Liver (tissue), 9 donors: ENCODE data around the gene ATG9B. TPM values are rescaled to one million over a fixed set of nuclear protein-coding genes. Genes with fewer than 3 reads are reported as not detected.

ENCODE experiments used
- DNase-seq: peaks from one replicate; pipeline ENCODE4 v3.0.0-alpha.2; 2017; ENCODE audit warnings: low spot score
- H3K27ac ChIP-seq, 2 donors: one replicate each; pipeline ENCODE4 v1.7.0; 2013; ENCODE audit warnings: inconsistent platforms in 2 of 2, low read length in 2 of 2, control low read depth in 1 of 2, low read depth in 1 of 2, mild to moderate bottlenecking in 1 of 2
- H3K27me3 ChIP-seq, 4 donors: one replicate each; pipeline versions ENCODE4 v1.6.1 to v1.7.0; 2013; ENCODE audit warnings: low read length in 3 of 4, inconsistent platforms in 1 of 4, mild to moderate bottlenecking in 1 of 4, moderate library complexity in 1 of 4; ENCODE audit not compliant: control insufficient read depth in 4 of 4, insufficient read depth in 4 of 4
- H3K36me3 ChIP-seq, 4 donors: one replicate each; pipeline versions ENCODE4 v1.6.1 to v1.7.0; 2013; ENCODE audit warnings: low read length in 3 of 4, mild to moderate bottlenecking in 3 of 4, low read depth in 1 of 4, moderate library complexity in 1 of 4; ENCODE audit not compliant: control insufficient read depth in 4 of 4, insufficient read depth in 3 of 4
- H3K4me1 ChIP-seq, 4 donors: one replicate each; pipeline versions ENCODE4 v1.6.1 to v1.7.0; 2013; ENCODE audit warnings: low read length in 3 of 4, mild to moderate bottlenecking in 3 of 4, moderate library complexity in 1 of 4; ENCODE audit not compliant: control insufficient read depth in 4 of 4, insufficient read depth in 4 of 4
- H3K4me3 ChIP-seq, 3 donors: one replicate each; pipeline versions ENCODE4 v1.6.1 to v1.7.0; 2013; ENCODE audit warnings: low read length in 3 of 3, control low read depth in 1 of 3, low read depth in 1 of 3, mild to moderate bottlenecking in 1 of 3
- H3K9ac ChIP-seq, 2 donors: one replicate each; pipeline ENCODE4 v1.7.0; 2013; ENCODE audit warnings: low read length in 2 of 2, mild to moderate bottlenecking in 2 of 2, moderate library complexity in 2 of 2, control low read depth in 1 of 2, low read depth in 1 of 2
- H3K9me3 ChIP-seq, 4 donors: one replicate each; pipeline versions ENCODE4 v1.6.1 to v1.7.0; 2013; ENCODE audit warnings: low read length in 3 of 4; ENCODE audit not compliant: control insufficient read depth in 4 of 4
- ATF3 ChIP-seq: IDR thresholded peaks from 2 replicates; pipeline ENCODE4 v1.6.1; 2016; ENCODE audit warnings: antibody characterized with exemption
- CTCF ChIP-seq: fragments of 150-350 bp; IDR thresholded peaks from 2 replicates; pipeline ENCODE4 v1.5.1; 2017; ENCODE audit warnings: improper control_type of control experiment, low read depth, low read length; ENCODE audit not compliant: missing input control
- EGR1 ChIP-seq, 2 donors: IDR thresholded peaks; 2 replicates each; pipeline ENCODE4 v1.6.1; 2016 to 2018; ENCODE audit warnings: antibody characterized with exemption in 2 of 2, low read depth in 2 of 2
- FOXA1 ChIP-seq: IDR thresholded peaks from 2 replicates; pipeline ENCODE4 v1.6.1; 2016; ENCODE audit warnings: antibody characterized with exemption
- FOXA2 ChIP-seq: IDR thresholded peaks from 2 replicates; pipeline ENCODE4 v1.6.1; 2016; ENCODE audit warnings: antibody characterized with exemption
- GABPA ChIP-seq, 2 donors: IDR thresholded peaks in 1 of 2; conservative IDR thresholded peaks in 1 of 2; 2 replicates each; pipeline ENCODE4 v1.6.1; 2016; ENCODE audit warnings: antibody characterized with exemption in 2 of 2, mild to moderate bottlenecking in 1 of 2, moderate library complexity in 1 of 2
- HNF4G ChIP-seq: IDR thresholded peaks from 2 replicates; pipeline ENCODE4 v1.6.1; 2016; ENCODE audit warnings: antibody characterized with exemption
- NR2F2 ChIP-seq: IDR thresholded peaks from 2 replicates; pipeline ENCODE4 v1.6.1; 2016; ENCODE audit warnings: antibody characterized with exemption
- RXRA ChIP-seq, 2 donors: IDR thresholded peaks; 2 replicates each; pipeline ENCODE4 v1.6.1; 2017 to 2018; ENCODE audit warnings: antibody characterized with exemption in 2 of 2, mild to moderate bottlenecking in 1 of 2
- SP1 ChIP-seq: IDR thresholded peaks from 2 replicates; pipeline ENCODE4 v1.6.1; 2018; ENCODE audit warnings: antibody characterized with exemption, mild to moderate bottlenecking
- TAF1 ChIP-seq: conservative IDR thresholded peaks from 2 replicates; pipeline ENCODE4 v1.6.1; 2016; ENCODE audit warnings: antibody characterized with exemption, mild to moderate bottlenecking
- ZBTB33 ChIP-seq: IDR thresholded peaks from 2 replicates; pipeline ENCODE4 v1.6.1; 2016; ENCODE audit warnings: antibody characterized with exemption
- WGBS: extraction: QIAGEN DNeasy Blood & Tissue Kit; methylation state at CpG from one replicate; pipeline ENCODE4 v1.1.7; 2013; 5-methylcytosine and 5-hydroxymethylcytosine counted together
- polyA plus RNA-seq, 2 donors: library from polyadenylated mRNA; stranded (reverse) in 1 of 2; unstranded in 1 of 2; fragments of 200-250 nt in 1 of 2; fragments of >200 nt in 1 of 2; fragmentation: Nextera tagmentation in 1 of 2; extraction: Ambion mirVana in 1 of 2; gene quantifications; one replicate each; pipeline versions ENCODE4 v1.2.1 to v1.2.3, GENCODE V29; 2013 to 2015
- total RNA-seq, 2 donors: library from RNA; depleted of rRNA; stranded (reverse); fragments of >200 nt; gene quantifications; one replicate each; pipeline ENCODE4 v1.2.3, GENCODE V29; 2014
- donor health status: healthy.
- donor health status: healthy.
- donor health status: healthy.
- donor health status: healthy.
- donor health status: healthy.

Gene ATG9B
- total and polyA plus RNA-seq, 4 donors, result 0.61 TPM; not detected in 3

GRCh38 chr7:151071032-151071866 is 47.0 kb upstream of the ATG9B start:
- no peak for DNase-seq
- no peak overlapping the region for H3K27ac ChIP-seq
- H3K9ac ChIP-seq, result no peak overlapping the region
- no peaks in the 10 kb centered on the region for H3K9me3 ChIP-seq
- H3K4me1 ChIP-seq, result no peaks in the 10 kb centered on the region
- peaks cover 47 to 93% (median 52%) of the 10 kb centered on the region in 4 donors for H3K36me3 ChIP-seq
- WGBS, result 95% methylated on average over 39 of the region's 39 CpGs
- H3K4me3 ChIP-seq, result no peak overlapping the region
- H3K27me3 ChIP-seq, result no peaks in the 10 kb centered on the region
- TF ChIP-seq FOXA1 (no peak), FOXA2 (no peak), CTCF (no peak), GABPA (IDR thresholded peaks at IDR 0.05 in 1 of 2, conservative IDR thresholded peaks at IDR 0.05 in 1 of 2) (no peak), HNF4G (no peak), RXRA (IDR thresholded peaks at IDR 0.05) (no peak)

- Histone ChIP-seq H3K9me3 (no peaks in the 10 kb centered on the region), H3K9ac (no peak overlapping the region), H3K36me3 (peaks cover 46 to 91% (median 50%) of the 10 kb centered on the region in 4 donors), H3K27me3 (no peaks in the 10 kb centered on the region), H3K4me3 (no peak overlapping the region), H3K4me1 (peaks cover 0 to under 1% (median 0%) of the 10 kb centered on the region in 4 donors), H3K27ac (no peak overlapping the region)
- WGBS, result 94% methylated on average over 15 of the region's 15 CpGs
- DNase-seq, result no peak
- TF ChIP-seq RXRA (IDR thresholded peaks at IDR 0.05) (no peak), NR2F2 (no peak), ZBTB33 (no peak), SP1 (no peak), FOXA2 (no peak), CTCF (no peak), GABPA (IDR thresholded peaks at IDR 0.05 in 1 of 2, conservative IDR thresholded peaks at IDR 0.05 in 1 of 2) (no peak), EGR1 (IDR thresholded peaks at IDR 0.05; ENCODE audit: low read depth in 2 of 2) (no peak), ATF3 (no peak), HNF4G (no peak), TAF1 (no peak)
Measured at GRCh38 chr7:151070574-151070960, 46.3 kb upstream of the ATG9B start.
